ENCODE data around the gene INMT. TPM values are rescaled to one million over a fixed set of nuclear protein-coding genes. Genes with fewer than 3 reads are reported as not detected.

INMT gene
- total and polyA plus RNA-seq, 2 of the 8 experiments (the other 6 are each of a cell fraction or from before 2014, with no cell fraction given) = 0.60 to 0.94 TPM

GRCh38 chr7:30733691-30734090, 18.2 kb upstream of the INMT start:
- 93% methylated on average over 11 of the region's 11 CpGs; no CpG with 5 or more reads in 1 of the 2 experiments for WGBS, 2 experiments (ENCODE audit: extremely low coverage in 1 of 2, insufficient coverage in 1 of 2, insufficient read length in 1 of 2, insufficient replicate concordance in 2 of 2, low coverage in 1 of 2, low lambda C conversion rate in 2 of 2, missing lambda C conversion rate in 1 of 2)
- TF ChIP-seq ATF3 (IDR thresholded peaks at IDR 0.05; ENCODE audit: insufficient read depth, low read depth, low read length) (no peak), MAX (IDR thresholded peaks at IDR 0.05) (no peak)

More at GRCh38 chr7:30733691-30734090, 18.2 kb upstream of the INMT start:
- Histone ChIP-seq H3K56ac (replicated peaks; ENCODE audit: insufficient read length, low read depth, low read length) (no peak overlapping the region), H3K4me3 (ENCODE audit: extremely low read depth in 1 of 4, insufficient read depth in 2 of 4, low read depth in 3 of 4, low read length in 4 of 4) (no peak overlapping the region), H3K9me3 (ENCODE audit: insufficient read depth in 2 of 2, low read depth in 1 of 2, low read length in 1 of 2) (no peaks in the 10 kb centered on the region), H3K23me2 (ENCODE audit: low read depth, low read length) (no peaks in the 10 kb centered on the region), H3K18ac (ENCODE audit: extremely low read depth, low read length) (no peak overlapping the region), H2BK5ac (ENCODE audit: low read depth, low read length) (no peak overlapping the region), H2BK12ac (ENCODE audit: low read depth, low read length) (no peak overlapping the region), H4K8ac (ENCODE audit: extremely low read depth, insufficient read depth, low read length) (no peak overlapping the region), H3K4me1 (replicated peaks in 1 of 4; ENCODE audit: control insufficient read depth in 3 of 4, insufficient read depth in 4 of 4, low read length in 3 of 4) (peaks cover 0 to 7% (median under 1%) of the 10 kb centered on the region in 4 experiments; a peak in 2 of 7 replicates), H2AFZ (ENCODE audit: low read length) (no peak overlapping the region), H3K36me3 (ENCODE audit: control insufficient read depth in 2 of 4, insufficient read depth in 4 of 4, low read length in 3 of 4) (no peaks in the 10 kb centered on the region), H3K9ac (replicated peaks in 1 of 4; ENCODE audit: extremely low read depth in 1 of 4, low read depth in 3 of 4, low read length in 3 of 4) (no peak overlapping the region), H3K4ac (replicated peaks; ENCODE audit: insufficient read length, low read depth, low read length) (no peak overlapping the region), H2AK5ac (ENCODE audit: low read depth, low read length) (no peak overlapping the region), H4K20me1 (replicated peaks in 1 of 2; ENCODE audit: control insufficient read depth in 1 of 2, insufficient read depth in 2 of 2, low read length in 2 of 2) (no peaks in the 10 kb centered on the region), H3K23ac (ENCODE audit: insufficient read length) (no peak overlapping the region), H2BK20ac (ENCODE audit: low read length) (no peak overlapping the region), H3K4me2 (ENCODE audit: insufficient read depth in 1 of 2, low read depth in 2 of 2, low read length in 2 of 2) (no peak overlapping the region), H3K79me1 (ENCODE audit: low read depth, low read length) (no peaks in the 10 kb centered on the region), H3K79me2 (ENCODE audit: control insufficient read depth in 1 of 2, insufficient read depth in 2 of 2, low read length in 2 of 2) (no peaks in the 10 kb centered on the region), H4K91ac (replicated peaks; ENCODE audit: insufficient read length, low read length) (no peak overlapping the region), H3K27me3 (replicated peaks in 1 of 4; ENCODE audit: control insufficient read depth in 3 of 4, extremely low read depth in 1 of 4, insufficient read depth in 3 of 4, low read length in 3 of 4) (no peaks in the 10 kb centered on the region), H3K27ac (ENCODE audit: low read depth, low read length) (no peak overlapping the region), H3K14ac (ENCODE audit: insufficient read length) (no peak overlapping the region), H2BK15ac (ENCODE audit: low read length) (no peak overlapping the region), H4K5ac (ENCODE audit: insufficient read length, low read depth, low read length) (no peak overlapping the region), H2BK120ac (replicated peaks; ENCODE audit: low read depth, low read length) (no peak overlapping the region)
- no peak for FAIRE-seq
- POLR2A ChIA-PET (ENCODE audit: partially characterized antibody) = no interaction called here
- DNase-seq (ENCODE audit: low read depth in 1 of 2, low spot score in 2 of 2) = no peak
- CTCF ChIA-PET (ENCODE audit: partially characterized antibody) = interaction anchor here (0.9 to 9.5 kb wide), 8 partner anchors 10 to 72 kb away, joined by 3 to 162 read pairs (median 4); partner anchors contain the start of gene CRHR2
